ENCODE measurements around the gene ABLIM3.

- no peak for TF ChIP-seq YY1 (IDR thresholded peaks at IDR 0.05; ENCODE audit: insufficient read depth, insufficient read length)
- TF ChIP-seq SUZ12 (IDR thresholded peaks at IDR 0.05; ENCODE audit: extremely low read depth, insufficient read depth, insufficient read length) = no peak
- no peak for TF ChIP-seq ZNF274 (IDR thresholded peaks at IDR 0.05; ENCODE audit: low read depth, low read length)
These were observed 15.3 kb downstream of the ABLIM3 start for GRCh38 chr5:149156435-149157083.
